ENCODE results near the gene RGR. TPM values are rescaled to one million over a fixed set of nuclear protein-coding genes. Genes with fewer than 3 reads are reported as not detected.
A peak's percentile ranks its signal among the peaks of the same experiment; 100 is the strongest.

The RGR gene
- polyA plus RNA-seq, 3 donors: not detected

GRCh38 chr10:84291384-84291783 lies 46.5 kb downstream of the RGR start:
- Histone ChIP-seq H3K9me3 (replicated peaks in 1 of 2; ENCODE audit: control insufficient read depth in 1 of 2, insufficient read depth in 1 of 2, low read length in 2 of 2) (no peaks in the 10 kb centered on the region), H3K4me3 (replicated peaks in 1 of 3; ENCODE audit: low read depth in 2 of 3, low read length in 3 of 3) (no peak overlapping the region), H3K4me1 (ENCODE audit: control insufficient read depth in 1 of 2, insufficient read depth in 2 of 2, low read length in 2 of 2) (no peaks in the 10 kb centered on the region), H3K36me3 (replicated peaks in 1 of 2; ENCODE audit: control insufficient read depth in 1 of 2, insufficient read depth in 2 of 2, low read length in 2 of 2) (no peaks in the 10 kb centered on the region), H3K9ac (ENCODE audit: insufficient read depth, low read length, poor library complexity, severe bottlenecking) (no peak overlapping the region), H3K27me3 (ENCODE audit: control insufficient read depth in 2 of 2, insufficient read depth in 2 of 2, low read length in 2 of 2) (no peaks in the 10 kb centered on the region), H3K4me2 (replicated peaks; ENCODE audit: extremely low read depth, low read length, poor library complexity, severe bottlenecking) (no peak overlapping the region), H2AFZ (ENCODE audit: insufficient read depth, low read depth, low read length, poor library complexity, severe bottlenecking) (no peak overlapping the region), H3K79me2 (ENCODE audit: insufficient read depth, low read length) (no peaks in the 10 kb centered on the region), H4K20me1 (ENCODE audit: insufficient read depth, low read length) (no peaks in the 10 kb centered on the region), H3K27ac (ENCODE audit: low read depth in 1 of 2, low read length in 2 of 2) (no peak overlapping the region)
- Mint-ChIP-seq H3K27ac (no peak overlapping the region), H3K36me3 (no peaks in the 10 kb centered on the region), H3K27me3 (ENCODE audit: low read depth in 3 of 3) (peaks cover 6 to 8% (median 8%) of the 10 kb centered on the region in 3 donors), H3K4me3 (peak overlapping the region in 1 of 2 donors; percentile 35), H3K9me3 (no peaks in the 10 kb centered on the region), H3K4me1 (no peaks in the 10 kb centered on the region)
- intact Hi-C loops (cut with micrococcal nuclease): no loop called here
- DNase-seq: no peak
- WGBS (ENCODE audit: insufficient coverage): no CpG with 5 or more reads among the region's 1 CpG
- no peak for TF ChIP-seq CTCF (IDR thresholded peaks at IDR 0.05)

- Mint-ChIP-seq H3K27me3 (ENCODE audit: low read depth in 3 of 3) (peaks cover 3 to 9% (median 8%) of the 10 kb centered on the region in 3 donors), H3K4me3 (no peak overlapping the region), H3K9me3 (no peaks in the 10 kb centered on the region), H3K4me1 (no peaks in the 10 kb centered on the region), H3K27ac (no peak overlapping the region), H3K36me3 (no peaks in the 10 kb centered on the region)
- H4K20me1 ChIP-seq (ENCODE audit: insufficient read depth, low read length): no peaks in the 10 kb centered on the region
- H3K4me3 ChIP-seq (replicated peaks in 1 of 3; ENCODE audit: low read depth in 2 of 3, low read length in 3 of 3): no peak overlapping the region
- no peaks in the 10 kb centered on the region for H3K27me3 ChIP-seq (ENCODE audit: control insufficient read depth in 2 of 2, insufficient read depth in 2 of 2, low read length in 2 of 2)
- no peaks in the 10 kb centered on the region for H3K79me2 ChIP-seq (ENCODE audit: insufficient read depth, low read length)
- no peaks in the 10 kb centered on the region for H3K4me1 ChIP-seq (ENCODE audit: control insufficient read depth in 1 of 2, insufficient read depth in 2 of 2, low read length in 2 of 2)
- no peak for DNase-seq
- TF ChIP-seq CTCF (IDR thresholded peaks at IDR 0.05): no peak
- WGBS (ENCODE audit: insufficient coverage): no CpG with 5 or more reads among the region's 2 CpGs
- H3K4me2 ChIP-seq (replicated peaks; ENCODE audit: extremely low read depth, low read length, poor library complexity, severe bottlenecking): no peak overlapping the region
- no peak overlapping the region for H3K27ac ChIP-seq (ENCODE audit: low read depth in 1 of 2, low read length in 2 of 2)
- H3K9me3 ChIP-seq (replicated peaks in 1 of 2; ENCODE audit: control insufficient read depth in 1 of 2, insufficient read depth in 1 of 2, low read length in 2 of 2): no peaks in the 10 kb centered on the region
- intact Hi-C loops (cut with micrococcal nuclease): no loop called here
- no peak overlapping the region for H3K9ac ChIP-seq (ENCODE audit: insufficient read depth, low read length, poor library complexity, severe bottlenecking)
- H2AFZ ChIP-seq (ENCODE audit: insufficient read depth, low read depth, low read length, poor library complexity, severe bottlenecking): no peak overlapping the region
- no peaks in the 10 kb centered on the region for H3K36me3 ChIP-seq (replicated peaks in 1 of 2; ENCODE audit: control insufficient read depth in 1 of 2, insufficient read depth in 2 of 2, low read length in 2 of 2)
Observed at GRCh38 chr10:84292502-84292901, 47.6 kb downstream of the RGR start.

Measured in CD14-positive monocyte (primary cell).